ENCODE data around the gene OPN1MW.

DNA sequence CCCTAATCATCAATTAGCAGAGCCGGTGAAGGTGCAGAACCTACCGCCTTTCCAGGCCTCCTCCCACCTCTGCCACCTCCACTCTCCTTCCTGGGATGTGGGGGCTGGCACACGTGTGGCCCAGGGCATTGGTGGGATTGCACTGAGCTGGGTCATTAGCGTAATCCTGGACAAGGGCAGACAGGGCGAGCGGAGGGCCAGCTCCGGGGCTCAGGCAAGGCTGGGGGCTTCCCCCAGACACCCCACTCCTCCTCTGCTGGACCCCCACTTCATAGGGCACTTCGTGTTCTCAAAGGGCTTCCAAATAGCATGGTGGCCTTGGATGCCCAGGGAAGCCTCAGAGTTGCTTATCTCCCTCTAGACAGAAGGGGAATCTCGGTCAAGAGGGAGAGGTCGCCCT lies 41.7 kb upstream of the OPN1MW start:
- TF ChIP-seq MYBL2 (CRISPR knock-in tag; IDR thresholded peaks at IDR 0.05), result no peak
- TF ChIP-seq NR2C2 (CRISPR knock-in tag; IDR thresholded peaks at IDR 0.05), result no peak
- no peak for TF ChIP-seq JUN (CRISPR knock-in tag; IDR thresholded peaks at IDR 0.05)
- TF ChIP-seq, protein P1, sequence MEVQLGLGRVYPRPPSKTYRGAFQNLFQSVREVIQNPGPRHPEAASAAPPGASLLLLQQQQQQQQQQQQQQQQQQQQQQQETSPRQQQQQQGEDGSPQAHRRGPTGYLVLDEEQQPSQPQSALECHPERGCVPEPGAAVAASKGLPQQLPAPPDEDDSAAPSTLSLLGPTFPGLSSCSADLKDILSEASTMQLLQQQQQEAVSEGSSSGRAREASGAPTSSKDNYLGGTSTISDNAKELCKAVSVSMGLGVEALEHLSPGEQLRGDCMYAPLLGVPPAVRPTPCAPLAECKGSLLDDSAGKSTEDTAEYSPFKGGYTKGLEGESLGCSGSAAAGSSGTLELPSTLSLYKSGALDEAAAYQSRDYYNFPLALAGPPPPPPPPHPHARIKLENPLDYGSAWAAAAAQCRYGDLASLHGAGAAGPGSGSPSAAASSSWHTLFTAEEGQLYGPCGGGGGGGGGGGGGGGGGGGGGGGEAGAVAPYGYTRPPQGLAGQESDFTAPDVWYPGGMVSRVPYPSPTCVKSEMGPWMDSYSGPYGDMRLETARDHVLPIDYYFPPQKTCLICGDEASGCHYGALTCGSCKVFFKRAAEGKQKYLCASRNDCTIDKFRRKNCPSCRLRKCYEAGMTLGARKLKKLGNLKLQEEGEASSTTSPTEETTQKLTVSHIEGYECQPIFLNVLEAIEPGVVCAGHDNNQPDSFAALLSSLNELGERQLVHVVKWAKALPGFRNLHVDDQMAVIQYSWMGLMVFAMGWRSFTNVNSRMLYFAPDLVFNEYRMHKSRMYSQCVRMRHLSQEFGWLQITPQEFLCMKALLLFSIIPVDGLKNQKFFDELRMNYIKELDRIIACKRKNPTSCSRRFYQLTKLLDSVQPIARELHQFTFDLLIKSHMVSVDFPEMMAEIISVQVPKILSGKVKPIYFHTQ (CRISPR knock-in tag; IDR thresholded peaks at IDR 0.05), result no peak
- no peak for TF ChIP-seq CTCF (IDR thresholded peaks at IDR 0.05)
- no peak for TF ChIP-seq FOXP1 (CRISPR knock-in tag; IDR thresholded peaks at IDR 0.05; ENCODE audit: borderline replicate concordance)
